A673 (cell line): ENCODE measurements around the gene CENPF. TPM values are rescaled to one million over a fixed set of nuclear protein-coding genes. Genes with fewer than 3 reads are reported as not detected.

Experiments used
- BruUV-seq: library from RNA; stranded (reverse); fragments of 400-500 nt; replicated peaks from 2 replicates; lab custom pipeline; 2021; lab: Mats Ljungman, UMichigan
- CTCF ChIA-PET: fragments of 300-600 bp; sonication (Branson Sonifier 250); formaldehyde crosslinking; loops from one replicate; lab custom pipeline; 2022; ENCODE audit warnings: antibody characterized with exemption; lab: Charles Lee
- POLR2A ChIA-PET: fragments of 300-600 bp; sonication (Branson Sonifier 250); formaldehyde crosslinking; loops from one replicate; lab custom pipeline; 2022; ENCODE audit warnings: antibody characterized with exemption; ENCODE audit not compliant: low non-redundant PET; lab: Charles Lee
- DNase-seq: peaks from one replicate; pipeline ENCODE4 v3.0.0-alpha.2; 2015; ENCODE audit warnings: low spot score
- H3K27ac ChIP-seq: fragments of 200-600 bp; sonication (generic); 2 replicates; pipeline ENCODE4 v1.5.1; 2016; ENCODE audit warnings: mixed run types, low read depth, mild to moderate bottlenecking, mixed read lengths, antibody characterized with exemption, low read length; ENCODE audit not compliant: poor library complexity, severe bottlenecking
- H3K27me3 ChIP-seq: fragments of 200-600 bp; sonication (generic); replicated peaks from 2 replicates; pipeline ENCODE4 v1.6.1; 2017; ENCODE audit warnings: mixed run types, low read depth, mild to moderate bottlenecking, mixed read lengths, antibody characterized with exemption, low read length; ENCODE audit not compliant: insufficient read depth, poor library complexity
- H3K36me3 ChIP-seq: fragments of 200-600 bp; sonication (generic); 2 replicates; pipeline ENCODE4 v1.6.1; 2016; ENCODE audit warnings: mixed run types, mild to moderate bottlenecking, mixed read lengths, antibody characterized with exemption, low read length; ENCODE audit not compliant: insufficient read depth, poor library complexity, severe bottlenecking
- H3K4me1 ChIP-seq: fragments of 200-600 bp; sonication (generic); 2 replicates; pipeline ENCODE4 v1.6.1; 2017; ENCODE audit warnings: mixed run types, mild to moderate bottlenecking, mixed read lengths, antibody characterized with exemption, low read length; ENCODE audit not compliant: insufficient read depth, poor library complexity, severe bottlenecking
- H3K4me3 ChIP-seq: fragments of 200-600 bp; sonication (generic); 2 replicates; pipeline ENCODE4 v1.5.1; 2016; ENCODE audit warnings: low read depth, mixed run types, mild to moderate bottlenecking, mixed read lengths, low read length; ENCODE audit not compliant: poor library complexity, severe bottlenecking
- H3K9me3 ChIP-seq: fragments of 200-600 bp; sonication (generic); 2 replicates; pipeline ENCODE4 v1.6.1; 2016; ENCODE audit warnings: mixed run types, low read depth, mild to moderate bottlenecking, mixed read lengths, antibody characterized with exemption, low read length; ENCODE audit not compliant: poor library complexity, severe bottlenecking
- EZH2 ChIP-seq: fragments of 200-600 bp; sonication (generic); IDR thresholded peaks from 2 replicates; pipeline ENCODE4 v1.6.1; 2017; ENCODE audit warnings: borderline replicate concordance, low read depth, mild to moderate bottlenecking, mixed read lengths, antibody characterized with exemption, low read length; ENCODE audit not compliant: poor library complexity, severe bottlenecking
- intact Hi-C: fragments of 100-400 bp; cut with micrococcal nuclease; formaldehyde crosslinking; loops from one replicate; pipeline ENCODE4 v1.10.0; 2022; ENCODE audit not compliant: unreplicated experiment
- total RNA-seq: library from RNA; stranded (reverse); gene quantifications from 2 replicates; pipeline ENCODE4 v1.2.3, GENCODE V29; 2021
- TF ChIP-seq, protein P1 (sequence below): fragments of 300-800, 200-600 bp; sonication (generic); conservative IDR thresholded peaks from 2 replicates; pipeline ENCODE4 v1.5.1; 2017; ENCODE audit warnings: low read depth, mild to moderate bottlenecking, antibody characterized with exemption, low read length, moderate library complexity, mixed read lengths

CENPF gene
- total RNA-seq, 1 experiment from 2014 or later = 273 TPM

DNA sequence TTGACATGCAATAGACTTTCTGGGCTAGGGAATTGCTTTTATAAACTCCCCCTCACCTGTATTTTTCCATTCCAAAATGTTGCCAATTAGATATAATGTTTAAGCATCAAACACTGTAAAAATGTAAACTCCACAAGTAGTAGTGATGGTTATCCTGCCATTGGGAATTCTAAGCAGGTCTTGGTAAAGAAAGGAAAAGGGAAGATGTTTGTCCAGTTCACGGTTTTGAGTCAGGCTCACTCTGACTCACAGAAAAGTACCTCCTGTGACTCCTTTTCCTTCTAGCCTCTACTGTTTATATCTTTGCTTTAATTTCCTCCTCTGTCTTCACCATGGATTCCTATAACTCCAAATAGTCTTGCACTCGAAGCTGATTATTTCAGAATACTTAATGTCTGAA lies 32.6 kb upstream of the CENPF start:
- DNase-seq = no peak
- BruUV-seq = no TSS peak
- Histone ChIP-seq H3K27ac (no peak overlapping the region), H3K27me3 (no peaks in the 10 kb centered on the region), H3K4me3 (no peak overlapping the region), H3K4me1 (peaks cover 37% of the 10 kb centered on the region), H3K36me3 (no peaks in the 10 kb centered on the region), H3K9me3 (no peaks in the 10 kb centered on the region)
- intact Hi-C loops = no loop called here
- TF ChIP-seq EZH2 = no peak
- TF ChIP-seq, protein P1, sequence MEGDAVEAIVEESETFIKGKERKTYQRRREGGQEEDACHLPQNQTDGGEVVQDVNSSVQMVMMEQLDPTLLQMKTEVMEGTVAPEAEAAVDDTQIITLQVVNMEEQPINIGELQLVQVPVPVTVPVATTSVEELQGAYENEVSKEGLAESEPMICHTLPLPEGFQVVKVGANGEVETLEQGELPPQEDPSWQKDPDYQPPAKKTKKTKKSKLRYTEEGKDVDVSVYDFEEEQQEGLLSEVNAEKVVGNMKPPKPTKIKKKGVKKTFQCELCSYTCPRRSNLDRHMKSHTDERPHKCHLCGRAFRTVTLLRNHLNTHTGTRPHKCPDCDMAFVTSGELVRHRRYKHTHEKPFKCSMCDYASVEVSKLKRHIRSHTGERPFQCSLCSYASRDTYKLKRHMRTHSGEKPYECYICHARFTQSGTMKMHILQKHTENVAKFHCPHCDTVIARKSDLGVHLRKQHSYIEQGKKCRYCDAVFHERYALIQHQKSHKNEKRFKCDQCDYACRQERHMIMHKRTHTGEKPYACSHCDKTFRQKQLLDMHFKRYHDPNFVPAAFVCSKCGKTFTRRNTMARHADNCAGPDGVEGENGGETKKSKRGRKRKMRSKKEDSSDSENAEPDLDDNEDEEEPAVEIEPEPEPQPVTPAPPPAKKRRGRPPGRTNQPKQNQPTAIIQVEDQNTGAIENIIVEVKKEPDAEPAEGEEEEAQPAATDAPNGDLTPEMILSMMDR = no peak
- ChIA-PET POLR2A (no interaction called here), CTCF (no interaction called here)

DNA sequence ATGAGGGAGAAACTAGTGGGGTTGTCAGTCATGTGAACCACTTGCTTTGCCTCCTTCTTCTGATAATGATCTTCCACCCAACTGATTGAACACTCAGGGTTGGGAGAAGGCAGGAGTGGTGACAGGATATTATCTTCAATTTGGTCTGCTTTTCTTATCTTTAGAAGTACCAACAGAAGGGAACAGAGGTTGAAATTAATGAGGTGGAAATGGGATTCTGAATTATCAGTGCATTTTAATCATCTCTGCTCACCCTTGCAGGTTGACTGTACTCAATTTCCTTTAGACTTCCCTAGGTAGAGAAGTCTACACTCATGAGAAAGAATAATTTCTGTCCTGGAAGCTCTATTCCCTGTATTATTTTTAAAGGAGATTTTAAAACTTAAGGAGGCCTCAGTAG lies 31.7 kb upstream of the CENPF start:
- ChIA-PET POLR2A (no interaction called here), CTCF (no interaction called here)
- Histone ChIP-seq H3K36me3 (no peaks in the 10 kb centered on the region), H3K27me3 (no peaks in the 10 kb centered on the region), H3K4me3 (no peak overlapping the region), H3K9me3 (peaks cover 8% of the 10 kb centered on the region), H3K27ac (no peak overlapping the region), H3K4me1 (peaks cover 37% of the 10 kb centered on the region)
- intact Hi-C loops = no loop called here
- no TSS peak for BruUV-seq
- TF ChIP-seq, protein P1 = no peak
- no peak for TF ChIP-seq EZH2
- no peak for DNase-seq

DNA sequence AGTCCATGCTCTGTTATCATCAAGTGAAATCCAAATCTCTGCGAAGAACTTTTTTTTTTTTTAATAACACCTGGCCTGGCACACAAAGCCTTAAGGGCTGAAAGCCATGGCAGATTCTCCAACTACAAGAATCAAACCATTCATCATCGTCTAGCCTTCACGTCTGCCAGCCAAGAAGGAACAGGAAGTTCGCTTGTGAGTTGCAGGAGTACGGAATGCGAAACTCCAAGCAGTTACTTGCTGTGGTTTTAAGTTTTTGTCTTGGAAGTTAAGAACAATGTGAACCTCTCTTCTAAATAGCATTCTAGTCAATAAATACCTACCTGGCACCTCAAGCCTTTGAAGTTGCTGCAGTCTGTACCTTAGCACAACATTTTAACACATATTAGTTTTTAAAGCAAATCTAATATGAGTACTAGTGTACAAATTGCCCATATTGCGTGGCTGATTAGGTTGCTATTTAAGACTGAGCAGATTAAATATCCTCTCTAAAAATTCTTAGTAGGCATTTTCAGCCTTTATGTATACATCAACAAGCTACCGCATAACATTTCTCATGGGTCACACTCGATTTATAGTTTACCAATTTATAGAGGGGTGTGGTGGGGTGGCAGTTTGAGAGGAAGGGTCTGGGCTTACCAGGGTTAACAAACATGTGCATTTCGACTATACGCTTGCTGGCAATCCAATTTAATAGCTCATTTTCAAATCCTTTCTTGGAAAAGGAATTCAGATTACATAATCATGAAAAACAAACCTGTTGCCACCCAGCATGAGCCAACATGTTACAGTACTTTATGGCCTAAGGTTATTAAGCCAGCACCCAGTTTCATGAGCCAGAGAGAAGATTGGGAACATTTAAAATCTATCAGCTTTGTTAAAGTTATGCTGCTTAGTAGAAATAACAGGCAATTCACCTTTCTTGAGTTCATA lies 29.3 kb upstream of the CENPF start:
- TF ChIP-seq, protein P1 = no peak
- TF ChIP-seq EZH2 = no peak
- Histone ChIP-seq H3K4me3 (no peak overlapping the region), H3K9me3 (peaks cover 16% of the 10 kb centered on the region), H3K4me1 (peaks cover 21% of the 10 kb centered on the region), H3K27me3 (no peaks in the 10 kb centered on the region), H3K27ac (peak overlapping the region; percentile 41), H3K36me3 (no peaks in the 10 kb centered on the region)
- ChIA-PET CTCF (no interaction called here), POLR2A (no interaction called here)
- intact Hi-C loops = no loop called here
- BruUV-seq = no TSS peak
- DNase-seq = peak; percentile 26
